Suprapubic skin (tissue), 4 donors: ENCODE measurements around the gene HIGD1A. TPM values are rescaled to one million over a fixed set of nuclear protein-coding genes. Genes with fewer than 3 reads are reported as not detected.

ENCODE experiments used
- DNase-seq, 2 donors: peaks; one replicate each; pipeline ENCODE4 v3.0.0-alpha.2; 2019; ENCODE audit warnings: low spot score in 2 of 2
- H3K27ac ChIP-seq: fragments of 200-600 bp; sonication (generic); one replicate; pipeline ENCODE4 v1.5.1; 2019
- H3K27me3 ChIP-seq: fragments of 200-600 bp; sonication (generic); one replicate; pipeline ENCODE4 v1.5.1; 2019
- H3K36me3 ChIP-seq: fragments of 200-600 bp; sonication (generic); one replicate; pipeline ENCODE4 v1.5.1; 2019
- H3K4me1 ChIP-seq: fragments of 200-600 bp; sonication (generic); one replicate; pipeline ENCODE4 v1.5.1; 2019
- H3K4me3 ChIP-seq: fragments of 200-600 bp; sonication (generic); one replicate; pipeline ENCODE4 v1.5.1; 2019; ENCODE audit warnings: mild to moderate bottlenecking
- H3K9me3 ChIP-seq: fragments of 200-600 bp; sonication (generic); one replicate; pipeline ENCODE4 v1.5.1; 2019
- CTCF ChIP-seq, 2 donors: fragments of 200-600 bp in 1 of 2; fragments of 450-650 bp in 1 of 2; sonication (generic) in 1 of 2; IDR thresholded peaks; one replicate each; pipeline ENCODE4 v1.5.1; 2016 to 2019; ENCODE audit warnings: antibody characterized with exemption in 2 of 2, mild to moderate bottlenecking in 1 of 2, moderate library complexity in 1 of 2
- EP300 ChIP-seq: sonication (generic); formaldehyde crosslinking; IDR thresholded peaks from one replicate; pipeline ENCODE4 v1.6.1; 2017; ENCODE audit warnings: antibody characterized with exemption
- POLR2A ChIP-seq, 2 donors: fragments of 450-650 bp; IDR thresholded peaks; one replicate each; pipeline ENCODE4 v1.6.1; 2017; ENCODE audit warnings: antibody characterized with exemption in 2 of 2, mild to moderate bottlenecking in 2 of 2, moderate library complexity in 2 of 2
- POLR2AphosphoS5 ChIP-seq, 3 donors: sonication (generic); formaldehyde crosslinking; IDR thresholded peaks; one replicate each; pipeline ENCODE4 v1.6.1; 2017; ENCODE audit warnings: antibody characterized with exemption in 3 of 3
- WGBS: methylation state at CpG from one replicate; pipeline ENCODE4 v1.1.5; 2018; 5-methylcytosine and 5-hydroxymethylcytosine counted together
- total RNA-seq, 4 donors: library from RNA; depleted of rRNA; stranded (reverse); fragments of >200 nt; gene quantifications; one replicate each; pipeline ENCODE4 v1.1.0, GENCODE V29; 2016

Gene HIGD1A
- 10 to 100 TPM; 46.8 to 91.9 (median 81.4) TPM for total RNA-seq

GRCh38 chr3:42804106-42804830 lies at the start of gene HIGD1A:
Gene HIGD1A, minus strand, starts transcription at chr3:42804490. Its CDS starts 10,237 bp downstream, at chr3:42794253.
- DNase-seq, result peak; percentile 97 to 98
- H3K9me3 ChIP-seq, result no peaks in the 10 kb centered on the region
- peak within 1 kb of the TSS; percentile 86 for H3K4me3 ChIP-seq
- peak within 1 kb of the TSS; percentile 97 for H3K27ac ChIP-seq
- H3K27me3 ChIP-seq, result no peaks in the 10 kb centered on the region
- H3K36me3 ChIP-seq, result no peaks in the 10 kb centered on the region
- H3K4me1 ChIP-seq, result peaks cover 35% of the 10 kb centered on the region
- TF ChIP-seq CTCF (IDR thresholded peaks at IDR 0.05) (no peak), POLR2AphosphoS5 (IDR thresholded peaks at IDR 0.05) (peak in 1 of 3 donors; percentile 45), EP300 (no peak), POLR2A (IDR thresholded peaks at IDR 0.05) (peak in 1 of 2 donors; percentile 81)
- WGBS, result 1% methylated on average over 45 of the region's 63 CpGs

GRCh38 chr3:42853739-42854302 lies 49.5 kb upstream of the HIGD1A start:
- H3K36me3 ChIP-seq, result no peaks in the 10 kb centered on the region
- DNase-seq, result peak in 1 of 2 donors; percentile 74
- H3K9me3 ChIP-seq, result no peaks in the 10 kb centered on the region
- no peak overlapping the region for H3K27ac ChIP-seq
- H3K4me1 ChIP-seq, result peaks cover 10% of the 10 kb centered on the region
- H3K4me3 ChIP-seq, result no peak overlapping the region
- WGBS, result 72% methylated on average over 4 of the region's 4 CpGs
- TF ChIP-seq CTCF (IDR thresholded peaks at IDR 0.05) (no peak), POLR2AphosphoS5 (IDR thresholded peaks at IDR 0.05) (no peak), EP300 (no peak), POLR2A (IDR thresholded peaks at IDR 0.05) (no peak)
- no peaks in the 10 kb centered on the region for H3K27me3 ChIP-seq

GRCh38 chr3:42853056-42853455 lies 48.8 kb upstream of the HIGD1A start:
- Histone ChIP-seq H3K36me3 (no peaks in the 10 kb centered on the region), H3K27me3 (no peaks in the 10 kb centered on the region), H3K4me3 (no peak overlapping the region), H3K4me1 (peaks cover 10% of the 10 kb centered on the region), H3K27ac (no peak overlapping the region), H3K9me3 (no peaks in the 10 kb centered on the region)
- peak in 1 of 2 donors; percentile 20 for DNase-seq
- TF ChIP-seq EP300 (no peak), POLR2AphosphoS5 (IDR thresholded peaks at IDR 0.05) (no peak), CTCF (IDR thresholded peaks at IDR 0.05) (no peak), POLR2A (IDR thresholded peaks at IDR 0.05) (no peak)
- WGBS, result 56% methylated on average over 1 of the region's 1 CpG

- WGBS, result 40% methylated on average over 2 of the region's 2 CpGs
- H3K36me3 ChIP-seq, result no peaks in the 10 kb centered on the region
- H3K27ac ChIP-seq, result peak overlapping the region; percentile 40
- DNase-seq, result peak in 1 of 2 donors; percentile 78
- H3K27me3 ChIP-seq, result no peaks in the 10 kb centered on the region
- H3K4me3 ChIP-seq, result no peak overlapping the region
- H3K4me1 ChIP-seq, result peaks cover 13% of the 10 kb centered on the region
- TF ChIP-seq POLR2A (IDR thresholded peaks at IDR 0.05) (no peak), EP300 (no peak), CTCF (IDR thresholded peaks at IDR 0.05) (no peak), POLR2AphosphoS5 (IDR thresholded peaks at IDR 0.05) (no peak)
- H3K9me3 ChIP-seq, result no peaks in the 10 kb centered on the region
These were observed 48.2 kb upstream of the HIGD1A start for GRCh38 chr3:42852441-42852840.

- Histone ChIP-seq H3K4me1 (peaks cover 24% of the 10 kb centered on the region), H3K9me3 (no peaks in the 10 kb centered on the region), H3K27me3 (no peaks in the 10 kb centered on the region), H3K4me3 (no peak overlapping the region), H3K27ac (peak overlapping the region; percentile 40), H3K36me3 (no peaks in the 10 kb centered on the region)
- TF ChIP-seq CTCF (IDR thresholded peaks at IDR 0.05), result no peak
- WGBS, result 93% methylated on average over 6 of the region's 6 CpGs
- peak in 1 of 2 donors; percentile 21 for DNase-seq
These were observed 47.0 kb upstream of the HIGD1A start for GRCh38 chr3:42851228-42851834.
